Nephron (organoid): ENCODE measurements around the gene HOXA4.
A peak's percentile ranks its signal among the peaks of the same experiment; 100 is the strongest.

Source experiments
- H3K27ac Mint-ChIP-seq, 3 experiments: 2 replicates each; pipeline ENCODE4 v1.8.0; 2020; ENCODE audit warnings: mixed read lengths in 3 of 3, mild to moderate bottlenecking in 2 of 3, moderate library complexity in 1 of 3
- H3K27me3 Mint-ChIP-seq: 2 replicates; pipeline ENCODE4 v1.8.0; 2021; ENCODE audit warnings: low read depth, mild to moderate bottlenecking, moderate library complexity, mixed read lengths
- H3K36me3 Mint-ChIP-seq: 2 replicates; pipeline ENCODE4 v1.8.0; 2020; ENCODE audit warnings: low read depth, mixed read lengths
- H3K4me1 Mint-ChIP-seq: 2 replicates; pipeline ENCODE4 v1.8.0; 2020; ENCODE audit warnings: mixed read lengths
- H3K4me3 Mint-ChIP-seq, 3 experiments: 2 replicates each; pipeline ENCODE4 v1.8.0; 2020; ENCODE audit warnings: mild to moderate bottlenecking in 3 of 3, mixed read lengths in 3 of 3, moderate library complexity in 2 of 3
- H3K9me3 Mint-ChIP-seq: 2 replicates; pipeline ENCODE4 v1.8.0; 2020; ENCODE audit warnings: mixed read lengths
- CTCF ChIP-seq, 3 experiments: fragments of 200-600 bp; sonication (generic); IDR thresholded peaks; one replicate each; pipeline ENCODE4 v1.5.0; 2021; ENCODE audit warnings: antibody characterized with exemption in 3 of 3; ENCODE audit not compliant: unreplicated experiment in 3 of 3

The HOXA4 gene

GRCh38 chr7:27138472-27138871, 7.9 kb upstream of the HOXA4 start:
- Mint-ChIP-seq H3K36me3 (peaks cover 67% of the 10 kb centered on the region), H3K9me3 (no peaks in the 10 kb centered on the region), H3K4me1 (peaks cover 86% of the 10 kb centered on the region), H3K27me3 (peaks cover 10% of the 10 kb centered on the region), H3K27ac (peak overlapping the region; percentile 89 to 100 (median 99)), H3K4me3 (peak overlapping the region; percentile 88 to 98 (median 95))
- TF ChIP-seq CTCF (IDR thresholded peaks at IDR 0.05; ENCODE audit: unreplicated experiment in 3 of 3), result no peak

GRCh38 chr7:27137640-27138315, 7.2 kb upstream of the HOXA4 start:
- peaks cover 66% of the 10 kb centered on the region for H3K36me3 Mint-ChIP-seq
- no peaks in the 10 kb centered on the region for H3K9me3 Mint-ChIP-seq
- no peak for TF ChIP-seq CTCF (IDR thresholded peaks at IDR 0.05; ENCODE audit: unreplicated experiment in 3 of 3)
- H3K4me3 Mint-ChIP-seq, result peak overlapping the region; percentile 88 to 98 (median 95)
- peaks cover 9% of the 10 kb centered on the region for H3K27me3 Mint-ChIP-seq
- H3K27ac Mint-ChIP-seq, result peak overlapping the region; percentile 89 to 100 (median 99)
- peaks cover 91% of the 10 kb centered on the region for H3K4me1 Mint-ChIP-seq

- Mint-ChIP-seq H3K27me3 (no peaks in the 10 kb centered on the region), H3K27ac (peak overlapping the region; percentile 89 to 99 (median 92)), H3K4me1 (peaks cover 82% of the 10 kb centered on the region), H3K4me3 (peak overlapping the region; percentile 70 to 95 (median 77)), H3K36me3 (peaks cover 36% of the 10 kb centered on the region), H3K9me3 (no peaks in the 10 kb centered on the region)
- no peak for TF ChIP-seq CTCF (IDR thresholded peaks at IDR 0.05; ENCODE audit: unreplicated experiment in 3 of 3)
Measured at GRCh38 chr7:27134392-27134791, 3.8 kb upstream of the HOXA4 start.

- no peak for TF ChIP-seq CTCF (IDR thresholded peaks at IDR 0.05; ENCODE audit: unreplicated experiment in 3 of 3)
- peaks cover 84% of the 10 kb centered on the region for H3K4me1 Mint-ChIP-seq
Measured at GRCh38 chr7:27133409-27134231, 3.1 kb upstream of the HOXA4 start.

GRCh38 chr7:27132978-27133377, 2.4 kb upstream of the HOXA4 start:
- Mint-ChIP-seq H3K27ac (peak overlapping the region; percentile 89 to 99 (median 92)), H3K27me3 (peaks cover 3% of the 10 kb centered on the region), H3K36me3 (peaks cover 39% of the 10 kb centered on the region), H3K4me3 (peak overlapping the region; percentile 70 to 95 (median 77)), H3K9me3 (no peaks in the 10 kb centered on the region), H3K4me1 (peaks cover 84% of the 10 kb centered on the region)
- no peak for TF ChIP-seq CTCF (IDR thresholded peaks at IDR 0.05; ENCODE audit: unreplicated experiment in 3 of 3)

More at GRCh38 chr7:27133409-27134231, 3.1 kb upstream of the HOXA4 start:
- peaks cover 36% of the 10 kb centered on the region for H3K36me3 Mint-ChIP-seq
- peaks cover 3% of the 10 kb centered on the region for H3K27me3 Mint-ChIP-seq
- H3K9me3 Mint-ChIP-seq, result no peaks in the 10 kb centered on the region
- peak overlapping the region; percentile 89 to 99 (median 92) for H3K27ac Mint-ChIP-seq
- H3K4me3 Mint-ChIP-seq, result peak overlapping the region; percentile 70 to 95 (median 77)
